Stimulated activated naive CD8-positive, alpha-beta T cell treated with anti-CD3 and anti-CD28 coated beads, Interleukin-15, Interleukin-2, amounts not matched to agents 100 U/mL and 50 U/mL, for 24 hours (primary cell): ENCODE data around the gene C4BPA.

Experiments
- ATAC-seq: fragments of 150-1000 bp; cut with Tn5 transposase; one replicate; pipeline ENCODE4 v1.10.0; 2021
- DNase-seq: peaks from one replicate; pipeline ENCODE4 v3.0.0; 2021

Gene C4BPA

GRCh38 chr1:207103892-207104373 is at the start of gene C4BPA:
C4BPA (plus strand) TSS chr1:207104233; CDS start chr1:207113026, 8,793 bp downstream.
- ATAC-seq (no peak), DNase-seq (no peak)

DNA sequence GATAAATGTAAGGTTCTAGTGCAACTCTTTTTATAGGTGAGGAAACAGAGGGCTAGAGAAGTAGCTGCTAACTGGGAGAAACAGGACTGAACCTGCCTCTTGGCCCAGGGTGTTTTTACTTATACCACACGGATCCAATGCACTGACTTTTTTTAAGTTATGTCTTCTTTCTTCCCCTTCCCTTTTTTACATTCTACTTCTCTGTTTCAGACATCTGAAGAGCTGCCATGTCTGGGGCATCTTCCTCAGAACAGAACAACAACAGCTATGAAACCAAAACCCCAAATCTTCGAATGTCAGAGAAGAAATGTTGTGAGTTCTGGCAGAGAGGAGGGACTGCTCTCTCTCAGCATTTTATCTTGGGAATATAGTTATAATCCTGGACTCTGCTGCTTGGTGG is 49.5 kb upstream of the C4BPA start:
- DNase-seq (no peak), ATAC-seq (no peak)

GRCh38 chr1:207055386-207056001 is 48.5 kb upstream of the C4BPA start:
- ATAC-seq (no peak), DNase-seq (no peak)

DNA sequence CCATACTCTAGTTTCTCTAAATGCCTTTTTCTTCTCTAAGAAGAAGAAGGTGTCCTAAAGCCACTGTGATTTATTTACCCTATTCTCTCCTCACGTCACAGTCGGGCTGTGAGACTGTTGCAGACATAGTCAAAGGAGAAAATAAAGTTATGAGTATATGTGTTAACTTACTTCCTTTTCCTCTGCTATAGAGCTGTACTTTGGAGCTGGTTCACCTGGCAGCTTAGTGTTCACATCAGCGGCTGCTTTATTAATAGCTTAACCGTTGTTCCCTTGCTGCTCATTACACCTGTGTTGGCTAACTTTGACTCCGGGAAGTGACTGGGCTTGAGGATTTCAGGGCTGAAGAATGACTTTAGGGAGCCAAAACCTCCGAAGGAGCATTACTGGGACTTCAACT is 47.4 kb upstream of the C4BPA start:
- ATAC-seq = no peak
- no peak for DNase-seq

DNA sequence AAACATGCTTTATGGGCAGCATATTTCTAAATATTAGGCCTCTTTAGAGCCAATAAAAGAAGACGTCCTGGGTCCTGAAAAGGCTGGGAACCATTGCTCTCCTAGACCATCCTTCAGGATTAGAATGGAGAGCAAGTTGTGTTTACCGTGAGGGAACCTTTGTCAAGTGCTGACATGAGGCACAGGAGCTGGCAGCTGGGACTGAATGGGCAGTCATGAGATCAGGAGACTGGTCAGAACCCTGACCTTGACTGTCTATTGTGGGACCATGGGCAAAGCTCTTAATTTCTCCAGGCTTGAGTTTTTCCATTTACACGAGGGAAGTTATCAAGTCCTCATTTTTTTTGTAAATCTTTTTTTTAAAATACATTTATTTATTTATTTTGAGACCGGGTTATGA is 45.8 kb upstream of the C4BPA start:
- DNase-seq (no peak), ATAC-seq (no peak)

DNA sequence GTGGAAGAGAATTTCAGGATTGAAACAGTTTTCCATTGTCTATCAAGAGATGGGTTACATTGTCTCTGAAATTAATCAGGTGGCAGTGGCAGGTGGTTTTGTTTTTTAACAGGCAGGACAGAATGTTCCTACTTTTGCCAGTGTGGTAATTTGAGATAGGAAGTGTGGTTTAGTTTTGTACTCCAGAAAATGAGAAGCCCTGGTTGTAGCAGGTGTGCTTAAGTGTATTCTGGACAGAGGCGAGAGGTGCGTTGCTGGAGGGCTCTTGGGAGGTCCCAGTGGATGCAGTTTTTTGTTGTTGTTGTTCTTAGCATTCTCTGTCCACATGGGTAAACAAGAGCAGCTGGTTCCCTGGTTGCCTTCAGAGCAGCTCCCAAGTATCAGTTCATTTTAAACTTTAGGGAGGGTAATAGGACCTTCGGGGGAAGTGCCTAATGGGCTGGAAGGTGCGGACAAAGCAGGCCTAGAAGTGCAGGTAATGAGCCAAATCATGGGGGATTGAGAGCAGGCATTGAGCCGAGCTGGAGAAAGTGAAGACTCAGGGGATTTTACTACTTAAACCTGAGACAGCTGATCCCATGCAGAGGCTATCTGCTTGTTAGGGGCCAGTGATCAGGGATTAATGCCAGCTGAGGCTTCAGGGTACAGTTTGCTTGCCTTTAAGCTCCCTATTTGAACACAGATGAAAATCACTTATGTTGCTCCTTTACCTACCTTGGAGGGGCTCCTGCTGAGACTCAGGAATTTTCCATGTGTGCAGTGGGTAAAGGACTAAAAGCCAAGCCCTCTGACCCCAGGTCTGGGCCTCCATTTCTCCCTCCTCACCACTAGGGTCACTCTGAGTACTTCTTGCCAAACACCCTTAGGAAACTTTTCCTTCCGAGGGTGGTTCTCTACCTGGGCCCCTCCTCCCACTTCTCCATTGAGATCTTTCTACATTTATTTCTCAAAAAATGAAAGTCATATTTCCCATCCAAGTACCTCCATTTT is 44.9 kb upstream of the C4BPA start:
- no peak for ATAC-seq
- DNase-seq = no peak

DNA sequence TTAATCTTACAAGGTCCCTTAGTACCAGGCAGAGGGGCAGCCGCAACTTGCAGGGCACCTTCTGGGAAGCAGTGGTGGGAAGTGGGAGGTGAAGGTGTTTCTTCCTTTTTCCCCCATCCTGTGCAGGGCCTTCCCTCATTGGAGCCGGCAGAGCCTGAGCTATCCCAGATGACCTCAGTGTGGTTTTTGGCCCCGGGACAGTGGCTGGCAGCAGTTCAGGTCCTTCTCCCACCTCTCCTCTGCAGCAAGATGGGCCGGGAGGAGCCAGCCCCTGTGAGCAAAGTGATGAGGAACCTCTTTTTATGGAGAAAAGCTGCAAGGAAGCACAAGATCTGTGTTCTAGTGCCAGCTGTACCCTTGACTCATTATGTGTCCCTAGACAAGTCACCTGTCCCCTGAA is 44.2 kb upstream of the C4BPA start:
- ATAC-seq = no peak

DNA sequence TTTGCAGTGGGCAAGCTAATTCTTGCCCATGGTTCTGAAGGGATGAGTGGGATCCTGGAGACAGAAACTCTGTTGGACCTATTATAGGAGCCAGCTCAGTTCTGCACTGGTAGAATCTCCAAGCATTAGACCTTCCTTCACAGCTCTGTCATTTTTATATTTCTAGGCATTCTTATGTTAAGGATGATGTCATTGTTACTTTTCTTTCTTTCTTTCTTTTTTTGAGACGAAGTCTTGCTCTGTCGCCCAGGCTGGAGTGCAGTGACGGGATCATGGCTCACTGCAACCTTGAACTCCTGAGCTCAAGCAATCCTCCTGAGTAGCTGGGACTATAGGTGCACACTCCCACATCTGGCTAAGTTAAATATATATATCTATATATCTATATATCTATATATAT is 43.4 kb upstream of the C4BPA start:
- no peak for ATAC-seq
- DNase-seq = no peak

More for the DNA sequence above, 44.2 kb upstream of the C4BPA start:
- no peak for DNase-seq

- DNase-seq (no peak), ATAC-seq (no peak)
Measured at GRCh38 chr1:207062058-207062457, 42.0 kb upstream of the C4BPA start.

GRCh38 chr1:207063014-207063413 is 41.0 kb upstream of the C4BPA start:
- no peak for DNase-seq
- no peak for ATAC-seq

DNA sequence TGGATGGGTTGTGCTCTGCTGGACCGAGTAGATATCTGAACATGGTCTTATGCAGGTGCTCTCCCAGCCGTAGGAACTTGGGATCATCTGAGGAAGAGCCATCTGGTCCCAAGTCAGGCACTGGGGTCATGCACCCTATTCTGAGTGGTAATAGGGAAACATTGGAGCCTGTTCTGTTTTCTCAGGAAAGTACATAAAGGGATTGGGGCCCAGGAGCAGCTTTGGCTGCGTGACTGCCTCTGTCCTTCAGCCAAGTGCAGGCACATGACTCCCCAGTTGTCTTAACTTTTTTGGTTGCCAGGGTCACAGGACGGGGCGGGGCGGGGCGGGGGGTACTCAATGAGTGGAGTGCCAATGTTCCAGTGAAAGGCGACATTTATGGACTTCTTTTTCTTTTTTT is 39.5 kb upstream of the C4BPA start:
- no peak for ATAC-seq

DNA sequence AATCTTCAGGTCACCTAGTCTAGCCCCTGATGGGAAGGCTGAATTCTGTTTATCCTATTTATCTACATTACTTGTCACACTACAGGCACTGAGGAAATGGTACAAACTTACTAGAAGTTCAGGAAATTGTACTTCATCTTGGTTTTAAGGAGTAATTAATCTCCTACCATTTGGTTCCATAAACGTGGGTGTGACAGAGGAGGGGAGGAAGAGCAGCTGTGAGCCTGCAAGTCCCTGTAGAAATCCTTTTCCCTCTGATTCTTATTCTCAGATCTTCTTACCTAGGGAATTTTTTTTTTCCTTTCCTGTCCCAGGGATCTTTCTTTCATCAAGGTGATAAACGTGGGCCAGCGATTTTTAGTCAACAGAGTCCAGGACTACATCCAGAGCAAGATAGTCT is 36.8 kb upstream of the C4BPA start:
- no peak for ATAC-seq
- no peak for DNase-seq

More for the DNA sequence above, 39.5 kb upstream of the C4BPA start:
- DNase-seq = no peak

- DNase-seq (no peak), ATAC-seq (no peak)
Measured at GRCh38 chr1:207067665-207068064, 36.4 kb upstream of the C4BPA start.

DNA sequence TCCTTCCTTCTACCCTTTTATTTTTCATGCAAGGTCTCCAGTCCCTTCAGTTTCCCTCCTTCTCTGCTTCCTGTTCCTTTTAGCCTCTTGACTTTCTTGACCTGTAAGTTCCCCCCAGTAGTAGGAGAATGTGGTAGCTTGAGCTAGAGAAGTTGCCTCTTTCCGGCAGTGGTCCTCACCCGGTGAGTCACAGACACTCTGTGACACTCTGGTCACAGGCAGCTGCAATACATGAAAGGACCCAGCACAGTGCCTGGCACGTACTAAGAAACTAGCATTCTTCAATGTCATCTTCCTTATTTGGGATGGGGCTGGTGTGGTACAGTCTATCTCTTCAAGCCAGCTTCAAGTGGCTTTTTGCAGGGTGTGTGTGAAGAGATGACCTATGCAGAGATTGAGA is 35.0 kb upstream of the C4BPA start:
- peak; percentile 91 for ATAC-seq

GRCh38 chr1:207069858-207070506 is 34.1 kb upstream of the C4BPA start:
- DNase-seq (no peak), ATAC-seq (no peak)

More for the DNA sequence above, 35.0 kb upstream of the C4BPA start:
- DNase-seq = no peak

GRCh38 chr1:207070811-207071210 is 33.2 kb upstream of the C4BPA start:
- DNase-seq (no peak), ATAC-seq (peak; percentile 45)

DNA sequence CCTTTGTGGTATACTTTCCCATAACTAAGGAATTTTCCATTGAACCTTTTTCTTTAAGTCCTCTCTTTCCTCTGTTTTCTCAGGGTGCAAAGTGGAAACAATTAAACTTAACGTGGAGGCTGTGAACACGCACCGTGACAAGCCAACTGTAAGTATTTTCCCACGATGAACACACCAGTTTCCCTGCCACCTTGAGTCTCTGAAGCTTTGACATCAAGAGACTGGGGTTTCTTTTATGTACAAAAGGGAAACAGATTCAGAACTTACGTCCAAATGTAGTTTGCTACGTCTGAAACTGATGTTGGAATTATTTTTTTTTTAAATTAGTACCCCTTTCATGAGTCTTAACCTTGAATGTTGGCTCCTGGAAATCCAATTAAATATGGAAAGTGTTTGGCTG is 32.6 kb upstream of the C4BPA start:
- no peak for ATAC-seq
- DNase-seq = no peak

DNA sequence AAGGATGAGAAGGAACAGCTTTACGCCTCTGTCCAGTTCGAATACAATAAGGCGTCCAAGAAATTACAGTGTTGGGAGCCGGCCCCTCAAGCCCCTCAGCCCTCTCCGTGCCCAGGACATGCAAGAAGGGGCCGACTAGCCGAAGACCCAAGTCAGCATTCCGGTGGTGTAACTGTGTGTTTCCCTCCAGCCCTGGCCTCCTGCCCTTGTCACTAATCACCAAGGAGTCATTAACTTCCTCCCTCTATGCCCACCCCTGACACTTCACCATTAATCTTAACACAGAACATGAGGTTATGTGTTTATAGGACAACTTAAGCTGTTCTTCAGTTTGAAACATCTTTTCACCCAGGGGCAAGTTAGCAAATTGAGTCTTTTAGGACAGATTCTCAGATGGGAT is 31.8 kb upstream of the C4BPA start:
- DNase-seq (no peak), ATAC-seq (no peak)

- DNase-seq = no peak
- no peak for ATAC-seq
Measured at GRCh38 chr1:207073906-207074820, 29.9 kb upstream of the C4BPA start.

GRCh38 chr1:207076181-207076955 is 27.7 kb upstream of the C4BPA start:
- DNase-seq (no peak), ATAC-seq (no peak)

DNA sequence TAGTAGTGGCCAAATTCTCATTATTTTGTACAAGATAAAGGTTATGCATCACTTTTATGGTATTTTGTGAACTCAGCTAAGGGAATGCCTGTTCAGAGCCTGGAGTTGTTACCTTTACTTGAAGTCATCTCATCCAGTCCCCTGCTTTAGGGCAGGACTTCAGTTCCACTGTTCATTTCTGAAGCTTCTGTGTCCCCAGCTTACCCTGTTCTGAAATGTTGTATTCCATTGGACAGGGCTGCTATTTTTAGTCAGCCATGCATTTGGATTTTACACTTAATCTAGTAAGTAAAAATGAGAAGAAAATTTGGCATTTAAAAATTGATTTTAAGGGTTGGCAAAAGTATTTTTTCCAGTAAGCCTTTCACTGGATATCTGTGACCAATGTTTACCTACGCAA is 27.0 kb upstream of the C4BPA start:
- ATAC-seq = no peak
- DNase-seq = no peak
